Right lobe of liver (tissue), 4 donors: ENCODE results near the gene PRADC1.

Experiments used
- POLR2A ChIP-seq: fragments of 450-650 bp; IDR thresholded peaks from one replicate; pipeline ENCODE4 v1.6.1; 2017; ENCODE audit warnings: antibody characterized with exemption, mild to moderate bottlenecking
- TF ChIP-seq, protein P1 (sequence below), 4 donors: fragments of 200-600 bp in 3 of 4; fragments of 450-650 bp in 1 of 4; IDR thresholded peaks; one replicate each; pipeline versions ENCODE4 v1.5.1 to v1.8.0; 2016 to 2022; ENCODE audit warnings: antibody characterized with exemption in 4 of 4, mild to moderate bottlenecking in 2 of 4
- donor health status: DM: no; HTN: no; CAD: no.
- donor health status: DM: no; HTN: no; CAD: no.
- donor health status: DM: no; HTN: yes; CAD: no.

DNA sequence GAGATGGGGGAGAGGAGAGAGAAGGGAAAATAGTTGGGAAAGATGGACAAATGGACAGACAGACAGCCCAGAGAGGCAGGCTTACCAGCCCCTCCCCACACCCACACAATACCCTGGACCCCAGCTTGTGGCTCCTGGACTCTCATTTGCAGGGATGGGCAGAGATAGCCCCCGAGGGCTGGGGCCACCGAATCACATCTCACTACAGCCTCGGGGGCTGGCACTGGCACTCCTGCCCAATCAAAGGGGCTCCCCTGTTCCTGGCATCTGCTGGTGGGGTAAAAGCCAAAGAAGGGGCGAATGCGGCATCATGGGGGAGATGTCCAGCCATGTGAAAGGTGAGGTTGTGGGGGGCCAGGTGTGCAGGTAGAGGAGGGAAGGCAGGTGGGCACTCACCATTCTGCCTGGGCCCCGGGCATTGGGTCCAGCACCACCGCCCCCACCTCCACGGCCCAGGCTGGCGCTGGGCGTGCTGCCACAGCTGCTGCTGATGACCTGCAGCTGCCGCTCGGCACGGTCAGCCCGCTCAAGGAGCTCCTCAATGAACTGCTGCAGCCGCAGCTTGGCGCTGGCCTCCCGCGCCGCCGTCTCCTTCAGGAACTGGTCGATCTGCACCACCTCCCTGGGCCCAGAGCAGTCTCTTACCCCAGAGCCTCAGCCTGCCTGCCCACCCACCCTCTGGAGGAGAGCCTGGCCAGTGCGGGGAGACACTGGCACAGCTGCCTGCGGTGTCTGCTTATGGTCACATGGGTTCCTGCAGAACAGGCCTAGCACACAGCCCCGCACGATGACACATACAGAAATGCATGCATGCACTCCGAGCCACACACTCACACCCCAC, 33.2 kb upstream of the PRADC1 start:
- TF ChIP-seq, protein P1, sequence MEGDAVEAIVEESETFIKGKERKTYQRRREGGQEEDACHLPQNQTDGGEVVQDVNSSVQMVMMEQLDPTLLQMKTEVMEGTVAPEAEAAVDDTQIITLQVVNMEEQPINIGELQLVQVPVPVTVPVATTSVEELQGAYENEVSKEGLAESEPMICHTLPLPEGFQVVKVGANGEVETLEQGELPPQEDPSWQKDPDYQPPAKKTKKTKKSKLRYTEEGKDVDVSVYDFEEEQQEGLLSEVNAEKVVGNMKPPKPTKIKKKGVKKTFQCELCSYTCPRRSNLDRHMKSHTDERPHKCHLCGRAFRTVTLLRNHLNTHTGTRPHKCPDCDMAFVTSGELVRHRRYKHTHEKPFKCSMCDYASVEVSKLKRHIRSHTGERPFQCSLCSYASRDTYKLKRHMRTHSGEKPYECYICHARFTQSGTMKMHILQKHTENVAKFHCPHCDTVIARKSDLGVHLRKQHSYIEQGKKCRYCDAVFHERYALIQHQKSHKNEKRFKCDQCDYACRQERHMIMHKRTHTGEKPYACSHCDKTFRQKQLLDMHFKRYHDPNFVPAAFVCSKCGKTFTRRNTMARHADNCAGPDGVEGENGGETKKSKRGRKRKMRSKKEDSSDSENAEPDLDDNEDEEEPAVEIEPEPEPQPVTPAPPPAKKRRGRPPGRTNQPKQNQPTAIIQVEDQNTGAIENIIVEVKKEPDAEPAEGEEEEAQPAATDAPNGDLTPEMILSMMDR (IDR thresholded peaks at IDR 0.05), result no peak
- TF ChIP-seq POLR2A, result no peak
